Endodermal cell (in vitro differentiated cells): ENCODE results near the gene MAML2. TPM values are rescaled to one million over a fixed set of nuclear protein-coding genes. Genes with fewer than 3 reads are reported as not detected.

ENCODE experiments used
- DNase-seq: peaks from one replicate; pipeline ENCODE4 v3.0.0-alpha.2; 2017
- H3K27ac ChIP-seq: 2 replicates; pipeline ENCODE4 v1.5.1; 2013; ENCODE audit warnings: mild to moderate bottlenecking, low read depth, low read length, moderate library complexity
- H3K27me3 ChIP-seq: 2 replicates; pipeline ENCODE4 v1.6.1; 2013; ENCODE audit warnings: mild to moderate bottlenecking, low read length, moderate library complexity; ENCODE audit not compliant: insufficient read depth, control insufficient read depth, poor library complexity, severe bottlenecking
- H3K36me3 ChIP-seq: 2 replicates; pipeline ENCODE4 v1.7.0; 2013; ENCODE audit warnings: mild to moderate bottlenecking, low read length, moderate library complexity; ENCODE audit not compliant: control insufficient read depth, insufficient read depth
- H3K4me1 ChIP-seq: one replicate; pipeline ENCODE4 v1.7.0; 2013; ENCODE audit warnings: low read length; ENCODE audit not compliant: control insufficient read depth, insufficient read depth
- H3K4me3 ChIP-seq: 2 replicates; pipeline ENCODE4 v1.5.1; 2013; ENCODE audit warnings: mild to moderate bottlenecking, low read length, moderate library complexity
- H3K9ac ChIP-seq: 2 replicates; pipeline ENCODE4 v1.6.1; 2013; ENCODE audit warnings: mild to moderate bottlenecking, low read length, moderate library complexity; ENCODE audit not compliant: poor library complexity, severe bottlenecking; ENCODE audit errors: extremely low read depth
- H3K9me3 ChIP-seq: 2 replicates; pipeline ENCODE4 v1.6.1; 2013; ENCODE audit warnings: mild to moderate bottlenecking, low read length, moderate library complexity; ENCODE audit not compliant: control insufficient read depth
- H3K27ac Mint-ChIP-seq: 2 replicates; pipeline ENCODE4 v1.8.0; 2020; ENCODE audit warnings: mixed read lengths
- H3K27me3 Mint-ChIP-seq: 2 replicates; pipeline ENCODE4 v1.8.0; 2021; ENCODE audit warnings: mild to moderate bottlenecking, mixed read lengths; ENCODE audit not compliant: insufficient read depth
- H3K36me3 Mint-ChIP-seq: 2 replicates; pipeline ENCODE4 v1.8.0; 2020; ENCODE audit warnings: low read depth, mixed read lengths
- H3K4me1 Mint-ChIP-seq: 2 replicates; pipeline ENCODE4 v1.8.0; 2020; ENCODE audit warnings: mixed read lengths
- H3K4me3 Mint-ChIP-seq: 2 replicates; pipeline ENCODE4 v1.8.0; 2020; ENCODE audit warnings: mild to moderate bottlenecking, moderate library complexity, mixed read lengths
- H3K9me3 Mint-ChIP-seq: 2 replicates; pipeline ENCODE4 v1.8.0; 2020; ENCODE audit warnings: mild to moderate bottlenecking, mixed read lengths
- whole genome bisulfite sequencing, 2 experiments: methylation state at CpG; one replicate each; pipeline versions ENCODE4 v1.1.5 to v1.1.7; 2013; ENCODE audit warnings: missing lambda C conversion rate in 2 of 2, mixed read lengths in 1 of 2; ENCODE audit not compliant: insufficient coverage in 1 of 2, insufficient read length in 1 of 2; 5-methylcytosine and 5-hydroxymethylcytosine counted together
- total RNA-seq, 2 donors: library from RNA; stranded (reverse); fragmentation: NEBNext Ultra II Directional in 1 of 2; extraction: Animal tissue kit (Norgen Biotek cat#: 25700) in 1 of 2; gene quantifications; 2 replicates in 1 of 2; 3 replicates in 1 of 2; pipeline ENCODE4 v1.2.1, GENCODE V29; 2021
- TF ChIP-seq, protein P1 (sequence below): fragments of 200-600 bp; sonication (generic); conservative IDR thresholded peaks from 2 replicates; pipeline ENCODE4 v1.5.0; 2021; ENCODE audit warnings: antibody characterized with exemption, mild to moderate bottlenecking

The MAML2 gene
- total RNA-seq, 2 donors from 2014 or later, result 6.6 to 8.0 TPM

DNA sequence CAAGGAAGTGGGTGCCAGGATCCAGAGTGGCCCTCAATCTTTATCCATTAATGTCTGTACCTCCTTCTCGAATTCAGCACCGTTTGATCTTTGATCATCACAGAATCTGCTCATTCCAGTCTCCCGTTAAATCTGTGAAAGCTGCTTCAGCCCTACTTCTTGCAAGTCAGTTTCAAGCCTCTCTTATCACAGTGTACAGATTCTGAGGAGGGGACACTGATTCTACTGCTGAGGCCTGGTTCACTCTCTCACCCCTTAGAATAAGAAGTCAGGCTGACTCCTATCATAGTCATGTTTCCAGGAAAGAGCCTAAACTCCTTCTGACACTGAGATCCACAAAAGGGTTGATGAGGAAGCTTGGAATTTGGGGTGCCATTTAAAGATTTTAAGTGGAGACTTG, 39.0 kb downstream of the MAML2 start:
- H3K4me1 ChIP-seq, result peaks cover 15% of the 10 kb centered on the region

DNA sequence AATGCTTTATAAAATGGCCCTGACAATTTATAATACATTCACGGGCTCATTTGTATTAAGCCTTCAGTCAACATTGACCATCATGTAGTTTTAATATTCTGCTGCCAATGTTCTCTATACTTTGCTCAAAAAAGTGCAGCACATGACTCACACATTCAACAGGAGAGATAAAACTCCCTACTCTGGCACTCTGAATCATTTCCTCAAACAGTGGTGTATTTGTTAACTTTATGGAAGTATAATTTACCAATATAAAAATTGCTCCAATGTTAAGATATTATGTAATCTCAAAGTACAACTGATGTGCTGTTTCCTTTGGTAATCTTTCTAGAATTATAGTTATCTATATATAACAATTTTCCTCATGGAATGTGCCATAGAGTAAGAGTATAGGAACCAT, 39.9 kb downstream of the MAML2 start:
- H3K27ac ChIP-seq, result no peak overlapping the region
- no peak for DNase-seq
- H3K9me3 Mint-ChIP-seq, result no peaks in the 10 kb centered on the region
- H3K36me3 ChIP-seq, result no peaks in the 10 kb centered on the region
- H3K27me3 ChIP-seq, result no peaks in the 10 kb centered on the region
- peaks cover 29% of the 10 kb centered on the region for H3K4me1 Mint-ChIP-seq
- no peaks in the 10 kb centered on the region for H3K9me3 ChIP-seq
- TF ChIP-seq, protein P1, sequence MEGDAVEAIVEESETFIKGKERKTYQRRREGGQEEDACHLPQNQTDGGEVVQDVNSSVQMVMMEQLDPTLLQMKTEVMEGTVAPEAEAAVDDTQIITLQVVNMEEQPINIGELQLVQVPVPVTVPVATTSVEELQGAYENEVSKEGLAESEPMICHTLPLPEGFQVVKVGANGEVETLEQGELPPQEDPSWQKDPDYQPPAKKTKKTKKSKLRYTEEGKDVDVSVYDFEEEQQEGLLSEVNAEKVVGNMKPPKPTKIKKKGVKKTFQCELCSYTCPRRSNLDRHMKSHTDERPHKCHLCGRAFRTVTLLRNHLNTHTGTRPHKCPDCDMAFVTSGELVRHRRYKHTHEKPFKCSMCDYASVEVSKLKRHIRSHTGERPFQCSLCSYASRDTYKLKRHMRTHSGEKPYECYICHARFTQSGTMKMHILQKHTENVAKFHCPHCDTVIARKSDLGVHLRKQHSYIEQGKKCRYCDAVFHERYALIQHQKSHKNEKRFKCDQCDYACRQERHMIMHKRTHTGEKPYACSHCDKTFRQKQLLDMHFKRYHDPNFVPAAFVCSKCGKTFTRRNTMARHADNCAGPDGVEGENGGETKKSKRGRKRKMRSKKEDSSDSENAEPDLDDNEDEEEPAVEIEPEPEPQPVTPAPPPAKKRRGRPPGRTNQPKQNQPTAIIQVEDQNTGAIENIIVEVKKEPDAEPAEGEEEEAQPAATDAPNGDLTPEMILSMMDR, result no peak
- H3K4me3 ChIP-seq, result no peak overlapping the region
- no peaks in the 10 kb centered on the region for H3K36me3 Mint-ChIP-seq
- WGBS, 2 experiments, result 94 to 100% methylated on average over 1 of the region's 1 CpG
- H3K27me3 Mint-ChIP-seq, result no peaks in the 10 kb centered on the region
- H3K27ac Mint-ChIP-seq, result no peak overlapping the region
- H3K4me1 ChIP-seq, result peaks cover 15% of the 10 kb centered on the region
- H3K9ac ChIP-seq, result no peak overlapping the region
- no peak overlapping the region for H3K4me3 Mint-ChIP-seq

More for the DNA sequence above, 39.0 kb downstream of the MAML2 start:
- peaks cover 34% of the 10 kb centered on the region for H3K4me1 Mint-ChIP-seq
- H3K4me3 Mint-ChIP-seq, result no peak overlapping the region
- no peaks in the 10 kb centered on the region for H3K27me3 Mint-ChIP-seq
- Histone ChIP-seq H3K27ac (no peak overlapping the region), H3K27me3 (no peaks in the 10 kb centered on the region), H3K36me3 (no peaks in the 10 kb centered on the region), H3K9me3 (no peaks in the 10 kb centered on the region), H3K4me3 (no peak overlapping the region), H3K9ac (no peak overlapping the region)
- no peak overlapping the region for H3K27ac Mint-ChIP-seq
- 75 to 90% methylated on average over 1 to 3 of the region's 3 CpGs for WGBS, 2 experiments
- H3K9me3 Mint-ChIP-seq, result no peaks in the 10 kb centered on the region
- H3K36me3 Mint-ChIP-seq, result no peaks in the 10 kb centered on the region
- TF ChIP-seq, protein P1, result no peak
- DNase-seq, result no peak

DNA sequence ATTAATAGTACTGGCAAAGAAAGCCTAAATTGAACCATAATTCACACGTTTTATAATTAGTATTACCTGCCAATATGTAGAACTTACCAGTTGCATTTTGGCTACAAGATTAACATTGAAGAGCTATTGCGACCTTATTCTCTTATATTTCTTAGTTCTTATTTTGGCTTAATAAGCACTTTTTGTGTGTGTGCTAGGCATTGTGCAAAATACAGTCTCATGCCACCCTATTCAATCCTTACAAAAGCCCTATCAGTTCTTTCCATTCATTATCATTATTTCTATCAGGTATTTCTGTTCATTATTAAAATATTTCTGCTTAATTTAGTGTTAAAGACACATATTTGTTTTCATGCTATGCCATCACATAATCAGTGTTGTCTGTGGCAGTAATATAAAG, 41.2 kb downstream of the MAML2 start:
- Histone ChIP-seq H3K4me1 (peaks cover 8% of the 10 kb centered on the region), H3K9me3 (no peaks in the 10 kb centered on the region), H3K27me3 (no peaks in the 10 kb centered on the region), H3K36me3 (no peaks in the 10 kb centered on the region), H3K4me3 (no peak overlapping the region), H3K9ac (no peak overlapping the region), H3K27ac (no peak overlapping the region)
- no peak for DNase-seq
- no peak overlapping the region for H3K4me3 Mint-ChIP-seq
- H3K27me3 Mint-ChIP-seq, result no peaks in the 10 kb centered on the region
- peaks cover 18% of the 10 kb centered on the region for H3K4me1 Mint-ChIP-seq
- H3K9me3 Mint-ChIP-seq, result no peaks in the 10 kb centered on the region
- 83 to 98% methylated on average over 1 to 2 of the region's 2 CpGs for WGBS, 2 experiments
- no peak overlapping the region for H3K27ac Mint-ChIP-seq
- TF ChIP-seq, protein P1, result no peak
- peaks cover 2% of the 10 kb centered on the region for H3K36me3 Mint-ChIP-seq
